Measurements from ENCODE around the gene LCN10.

GRCh38 chr9:136700304-136700703 lies 42.4 kb downstream of the LCN10 start:
- TF ChIP-seq USF2 (IDR thresholded peaks at IDR 0.05) (no peak), FOSL2 (IDR thresholded peaks at IDR 0.05) (no peak), FOSL2 (CRISPR knock-in tag; IDR thresholded peaks at IDR 0.05) (no peak), CTCF (IDR thresholded peaks at IDR 0.05) (no peak), MAZ (IDR thresholded peaks at IDR 0.05; ENCODE audit: borderline replicate concordance, low read depth, low read length) (no peak), EHF (CRISPR knock-in tag; IDR thresholded peaks at IDR 0.05) (no peak)

Data from A549 (cell line).